Measurements from ENCODE around the gene MYH15. TPM values are rescaled to one million over a fixed set of nuclear protein-coding genes. Genes with fewer than 3 reads are reported as not detected.

MYH15 gene
- total and polyA plus RNA-seq, 2 of the 8 experiments (the other 6 are each of a cell fraction or from before 2014, with no cell fraction given): under 0.01 TPM; not detected in 1

DNA sequence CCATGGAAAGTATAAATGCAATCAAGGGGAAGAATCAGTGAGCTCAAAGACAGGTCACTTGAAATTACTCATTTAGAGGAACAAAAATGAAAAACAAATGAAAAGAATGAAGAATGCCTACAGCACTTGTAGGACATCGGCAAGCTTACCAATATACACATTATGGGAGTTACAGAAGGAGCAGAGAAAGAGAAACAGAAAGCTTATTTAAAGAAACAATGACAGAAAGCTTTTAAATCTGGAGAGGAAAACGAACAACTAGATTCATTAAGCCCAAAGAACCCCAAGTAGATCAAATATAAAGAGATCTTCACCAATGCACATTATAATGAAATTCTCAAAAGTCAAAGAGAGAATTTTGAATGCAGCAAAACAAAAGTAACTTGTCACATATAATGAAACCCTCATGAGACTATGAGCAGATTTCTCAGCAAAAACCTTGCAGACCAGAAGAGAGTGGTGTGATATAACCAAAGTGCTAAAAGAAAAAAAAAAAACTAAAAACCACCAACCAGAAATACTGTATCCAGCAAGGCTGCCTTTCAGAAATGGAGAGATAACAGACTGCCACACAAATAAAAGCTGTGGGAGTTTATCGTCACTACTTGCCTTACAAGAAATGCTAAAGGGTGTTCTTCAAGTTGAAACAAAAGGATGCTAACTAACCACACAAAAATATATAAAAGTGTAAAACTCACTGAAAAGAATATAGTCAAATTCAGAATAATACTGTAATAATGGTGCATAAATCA is 63.1 kb downstream of the MYH15 start:
- H2AFZ ChIP-seq (ENCODE audit: low read length): no peak overlapping the region
- H4K5ac ChIP-seq (ENCODE audit: insufficient read length, low read depth, low read length): no peak overlapping the region
- no peak overlapping the region for H3K27ac ChIP-seq (ENCODE audit: low read depth, low read length)
- no peak overlapping the region for H3K14ac ChIP-seq (ENCODE audit: insufficient read length)
- ChIA-PET CTCF (ENCODE audit: partially characterized antibody) (interaction anchor here (1.1 kb wide), 1 partner anchor 276 kb away, joined by 3 read pairs; no protein-coding TSS in a partner anchor), POLR2A (ENCODE audit: partially characterized antibody) (no interaction called here)
- no peaks in the 10 kb centered on the region for H3K79me2 ChIP-seq (ENCODE audit: control insufficient read depth in 1 of 2, insufficient read depth in 2 of 2, low read length in 2 of 2)
- no peak overlapping the region for H4K91ac ChIP-seq (replicated peaks; ENCODE audit: insufficient read length, low read length)
- no peaks in the 10 kb centered on the region for H3K23me2 ChIP-seq (ENCODE audit: low read depth, low read length)
- H3K56ac ChIP-seq (replicated peaks; ENCODE audit: insufficient read length, low read depth, low read length): no peak overlapping the region
- H4K8ac ChIP-seq (ENCODE audit: extremely low read depth, insufficient read depth, low read length): no peak overlapping the region
- H2AK5ac ChIP-seq (ENCODE audit: low read depth, low read length): no peak overlapping the region
- no peak overlapping the region for H2BK120ac ChIP-seq (replicated peaks; ENCODE audit: low read depth, low read length)
- H4K20me1 ChIP-seq (replicated peaks in 1 of 2; ENCODE audit: control insufficient read depth in 1 of 2, insufficient read depth in 2 of 2, low read length in 2 of 2): no peaks in the 10 kb centered on the region
- FAIRE-seq (no peak), DNase-seq (ENCODE audit: low read depth in 1 of 2, low spot score in 2 of 2) (no peak)
- H3K4me3 ChIP-seq (ENCODE audit: extremely low read depth in 1 of 4, insufficient read depth in 2 of 4, low read depth in 3 of 4, low read length in 4 of 4): no peak overlapping the region
- no peaks in the 10 kb centered on the region for H3K27me3 ChIP-seq (replicated peaks in 1 of 4; ENCODE audit: control insufficient read depth in 3 of 4, extremely low read depth in 1 of 4, insufficient read depth in 3 of 4, low read length in 3 of 4)
- no peak overlapping the region for H2BK20ac ChIP-seq (ENCODE audit: low read length)
- H3K79me1 ChIP-seq (ENCODE audit: low read depth, low read length): no peaks in the 10 kb centered on the region
- no peaks in the 10 kb centered on the region for H3K36me3 ChIP-seq (ENCODE audit: control insufficient read depth in 2 of 4, insufficient read depth in 4 of 4, low read length in 3 of 4)
- no peak overlapping the region for H3K23ac ChIP-seq (ENCODE audit: insufficient read length)
- no peak overlapping the region for H3K18ac ChIP-seq (ENCODE audit: extremely low read depth, low read length)
- H3K4me2 ChIP-seq (ENCODE audit: insufficient read depth in 1 of 2, low read depth in 2 of 2, low read length in 2 of 2): no peak overlapping the region
- no peak overlapping the region for H2BK15ac ChIP-seq (ENCODE audit: low read length)
- no peak overlapping the region for H2BK5ac ChIP-seq (ENCODE audit: low read depth, low read length)
- no peak overlapping the region for H3K4ac ChIP-seq (replicated peaks; ENCODE audit: insufficient read length, low read depth, low read length)
- WGBS, 2 experiments (ENCODE audit: extremely low coverage in 1 of 2, insufficient coverage in 1 of 2, insufficient read length in 1 of 2, insufficient replicate concordance in 2 of 2, low coverage in 1 of 2, low lambda C conversion rate in 2 of 2, missing lambda C conversion rate in 1 of 2): 90% methylated on average over 3 of the region's 3 CpGs; no CpG with 5 or more reads in 1 of the 2 experiments
- H3K9me3 ChIP-seq (ENCODE audit: insufficient read depth in 2 of 2, low read depth in 1 of 2, low read length in 1 of 2): peaks cover 7 to 10% of the 10 kb centered on the region in 2 experiments; a peak in 3 of 4 replicates
- H3K9ac ChIP-seq (replicated peaks in 1 of 4; ENCODE audit: extremely low read depth in 1 of 4, low read depth in 3 of 4, low read length in 3 of 4): no peak overlapping the region
- H2BK12ac ChIP-seq (ENCODE audit: low read depth, low read length): no peak overlapping the region
- H3K4me1 ChIP-seq (replicated peaks in 1 of 4; ENCODE audit: control insufficient read depth in 3 of 4, insufficient read depth in 4 of 4, low read length in 3 of 4): no peaks in the 10 kb centered on the region
- TF ChIP-seq ASH2L (IDR thresholded peaks at IDR 0.05; ENCODE audit: low read length): no peak
- TF ChIP-seq SRF (IDR thresholded peaks at IDR 0.05; ENCODE audit: low read depth, low read length): no peak
- no peak for TF ChIP-seq RNF2 (IDR thresholded peaks at IDR 0.05; ENCODE audit: borderline replicate concordance, low read depth, low read length, missing control alignments, poor library complexity, severe bottlenecking)
- no peak for TF ChIP-seq GABPA (IDR thresholded peaks at IDR 0.05; ENCODE audit: borderline replicate concordance, insufficient read depth, low read length)
- TF ChIP-seq RBBP5 (IDR thresholded peaks at IDR 0.05; ENCODE audit: borderline replicate concordance, low read depth, low read length): no peak
- no peak for TF ChIP-seq RAD21 (IDR thresholded peaks at IDR 0.05 in 1 of 2, conservative IDR thresholded peaks at IDR 0.05 in 1 of 2; ENCODE audit: low read depth in 2 of 2, low read length in 2 of 2)
- TF ChIP-seq SIN3A (conservative IDR thresholded peaks at IDR 0.05 in 1 of 2, IDR thresholded peaks at IDR 0.05 in 1 of 2; ENCODE audit: low read depth in 1 of 2, low read length in 2 of 2): no peak
- no peak for TF ChIP-seq POU5F1 (IDR thresholded peaks at IDR 0.05; ENCODE audit: low read depth, low read length)
- no peak for TF ChIP-seq EZH2 (IDR thresholded peaks at IDR 0.05; ENCODE audit: low read depth, low read length, severe bottlenecking)
